Loucy (cell line): Measurements from ENCODE around the gene SDR39U1.

Source experiments
- CTCF ChIP-seq: fragments of 200-600 bp; sonication (generic); conservative IDR thresholded peaks from 2 replicates; pipeline ENCODE4 v1.5.1; 2014; ENCODE audit warnings: mild to moderate bottlenecking, antibody characterized with exemption, low read length
- EZH2phosphoT487 ChIP-seq: fragments of 200-600 bp; IDR thresholded peaks from 2 replicates; pipeline ENCODE4 v1.6.1; 2018; ENCODE audit warnings: antibody characterized with exemption, mild to moderate bottlenecking, moderate library complexity, borderline replicate concordance

GRCh38 chr14:24414732-24415420 is 27.7 kb downstream of the SDR39U1 start:
- TF ChIP-seq CTCF (no peak), EZH2phosphoT487 (no peak)
